Measurements from ENCODE around the gene MBP. TPM values are rescaled to one million over a fixed set of nuclear protein-coding genes. Genes with fewer than 3 reads are reported as not detected.

MBP gene
- total RNA-seq, 1 experiment from 2014 or later: 47.4 TPM

- no peak for DNase-seq
- Histone ChIP-seq H4K20me1 (ENCODE audit: low read length) (no peaks in the 10 kb centered on the region), H3K4me1 (ENCODE audit: insufficient read depth, low read length) (no peaks in the 10 kb centered on the region), H3F3A (ENCODE audit: low read length, unreplicated experiment) (no peaks in the 10 kb centered on the region), H3K9me3 (ENCODE audit: low read length) (no peaks in the 10 kb centered on the region), H3K79me2 (ENCODE audit: low read length) (no peaks in the 10 kb centered on the region), H3K9ac (ENCODE audit: low read length) (no peak overlapping the region), H3K27ac (ENCODE audit: low read length) (no peak overlapping the region), H2AFZ (ENCODE audit: low read length) (no peak overlapping the region), H3K4me3 (ENCODE audit: low read length) (no peak overlapping the region), H3K9me2 (replicated peaks; ENCODE audit: low read length) (no peaks in the 10 kb centered on the region), H3K4me2 (ENCODE audit: low read length) (no peak overlapping the region), H3K36me3 (ENCODE audit: low read depth, low read length) (no peaks in the 10 kb centered on the region), H3K27me3 (ENCODE audit: low read length) (no peaks in the 10 kb centered on the region)
- intact Hi-C loops (cut with micrococcal nuclease): no loop called here
- no peak for ATAC-seq
- POLR2A ChIA-PET (ENCODE audit: unreplicated experiment): no interaction called here
- TF ChIP-seq EZH2phosphoT487 (IDR thresholded peaks at IDR 0.05; ENCODE audit: borderline replicate concordance, low read length) (no peak), EZH2 (IDR thresholded peaks at IDR 0.05; ENCODE audit: low read length, unreplicated experiment) (no peak)
- TF ChIP-seq, protein P1, sequence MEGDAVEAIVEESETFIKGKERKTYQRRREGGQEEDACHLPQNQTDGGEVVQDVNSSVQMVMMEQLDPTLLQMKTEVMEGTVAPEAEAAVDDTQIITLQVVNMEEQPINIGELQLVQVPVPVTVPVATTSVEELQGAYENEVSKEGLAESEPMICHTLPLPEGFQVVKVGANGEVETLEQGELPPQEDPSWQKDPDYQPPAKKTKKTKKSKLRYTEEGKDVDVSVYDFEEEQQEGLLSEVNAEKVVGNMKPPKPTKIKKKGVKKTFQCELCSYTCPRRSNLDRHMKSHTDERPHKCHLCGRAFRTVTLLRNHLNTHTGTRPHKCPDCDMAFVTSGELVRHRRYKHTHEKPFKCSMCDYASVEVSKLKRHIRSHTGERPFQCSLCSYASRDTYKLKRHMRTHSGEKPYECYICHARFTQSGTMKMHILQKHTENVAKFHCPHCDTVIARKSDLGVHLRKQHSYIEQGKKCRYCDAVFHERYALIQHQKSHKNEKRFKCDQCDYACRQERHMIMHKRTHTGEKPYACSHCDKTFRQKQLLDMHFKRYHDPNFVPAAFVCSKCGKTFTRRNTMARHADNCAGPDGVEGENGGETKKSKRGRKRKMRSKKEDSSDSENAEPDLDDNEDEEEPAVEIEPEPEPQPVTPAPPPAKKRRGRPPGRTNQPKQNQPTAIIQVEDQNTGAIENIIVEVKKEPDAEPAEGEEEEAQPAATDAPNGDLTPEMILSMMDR (conservative IDR thresholded peaks at IDR 0.05; ENCODE audit: low read depth, low read length): no peak
- CTCF ChIA-PET: no interaction called here
- BruUV-seq (replicated peaks): no TSS peak
These were observed 155.4 kb downstream of the MBP start for GRCh38 chr18:76977108-76977621.

DNA sequence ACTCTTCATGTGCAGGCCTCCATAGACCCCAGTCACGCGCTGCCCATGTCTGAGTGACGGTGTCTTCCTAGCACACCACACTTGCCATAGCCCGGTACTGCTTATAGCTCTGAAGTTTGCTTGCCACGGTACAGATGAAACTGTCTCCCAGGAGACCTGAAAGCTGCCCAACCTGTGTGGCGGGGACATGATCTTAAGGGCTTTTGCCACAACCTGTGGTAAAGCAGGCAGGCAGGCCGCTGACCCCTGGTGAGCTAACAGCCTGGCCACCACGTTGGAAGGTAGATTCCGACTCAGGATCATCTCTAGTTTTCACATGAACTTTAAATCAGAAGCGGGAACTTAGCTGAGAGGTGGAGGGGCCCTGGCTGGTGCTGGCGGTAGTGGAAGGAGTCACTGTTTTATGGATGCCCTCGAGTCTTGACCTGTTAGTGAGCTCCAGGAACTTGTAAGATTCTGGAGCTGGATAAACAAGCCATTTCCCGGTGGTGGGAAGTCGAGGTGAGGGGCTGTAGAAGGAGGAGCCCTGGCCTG lies 156.9 kb downstream of the MBP start:
- CTCF ChIA-PET: no interaction called here
- no peaks in the 10 kb centered on the region for H3K79me2 ChIP-seq (ENCODE audit: low read length)

DNA sequence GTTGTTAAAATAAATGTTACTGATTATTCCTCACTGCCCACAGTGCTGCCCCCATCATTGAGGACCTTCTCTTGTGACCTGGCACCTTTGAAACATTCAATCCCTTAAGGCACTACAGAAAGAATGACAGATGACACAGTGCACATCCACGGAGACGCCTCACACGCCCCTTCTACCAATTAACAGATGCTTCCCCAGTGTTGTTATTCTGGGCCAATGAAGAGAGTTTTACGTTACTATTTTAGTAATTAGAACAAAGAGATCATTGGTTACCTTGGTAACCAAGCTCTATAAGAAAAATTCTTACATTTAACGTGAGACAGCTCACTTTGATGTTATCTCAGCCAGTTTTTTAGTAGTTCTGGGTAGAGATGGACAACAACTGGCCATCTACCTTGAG lies 158.2 kb downstream of the MBP start:
- Histone ChIP-seq H3F3A (ENCODE audit: low read length, unreplicated experiment) (no peaks in the 10 kb centered on the region), H3K27ac (ENCODE audit: low read length) (no peak overlapping the region), H4K20me1 (ENCODE audit: low read length) (no peaks in the 10 kb centered on the region), H3K36me3 (ENCODE audit: low read depth, low read length) (no peaks in the 10 kb centered on the region), H3K9me3 (ENCODE audit: low read length) (no peaks in the 10 kb centered on the region), H3K9me2 (replicated peaks; ENCODE audit: low read length) (no peaks in the 10 kb centered on the region), H3K4me2 (ENCODE audit: low read length) (no peak overlapping the region), H3K4me1 (ENCODE audit: insufficient read depth, low read length) (no peaks in the 10 kb centered on the region), H3K79me2 (ENCODE audit: low read length) (no peaks in the 10 kb centered on the region), H3K27me3 (ENCODE audit: low read length) (no peaks in the 10 kb centered on the region), H3K4me3 (ENCODE audit: low read length) (no peak overlapping the region), H2AFZ (ENCODE audit: low read length) (no peak overlapping the region), H3K9ac (ENCODE audit: low read length) (no peak overlapping the region)
- POLR2A ChIA-PET (ENCODE audit: unreplicated experiment): no interaction called here
- no peak for TF ChIP-seq EZH2 (IDR thresholded peaks at IDR 0.05; ENCODE audit: low read length, unreplicated experiment)
- TF ChIP-seq EZH2phosphoT487 (IDR thresholded peaks at IDR 0.05; ENCODE audit: borderline replicate concordance, low read length): no peak
- TF ChIP-seq, protein P1 (conservative IDR thresholded peaks at IDR 0.05; ENCODE audit: low read depth, low read length): no peak
- CTCF ChIA-PET: no interaction called here
- DNase-seq (no peak), ATAC-seq (no peak)
- no TSS peak for BruUV-seq (replicated peaks)
- intact Hi-C loops (cut with micrococcal nuclease): no loop called here

More for the DNA sequence above, 156.9 kb downstream of the MBP start:
- no peak for DNase-seq
- no peaks in the 10 kb centered on the region for H3K27me3 ChIP-seq (ENCODE audit: low read length)
- ATAC-seq: no peak
- no peak overlapping the region for H2AFZ ChIP-seq (ENCODE audit: low read length)
- no peaks in the 10 kb centered on the region for H3K4me1 ChIP-seq (ENCODE audit: insufficient read depth, low read length)
- H4K20me1 ChIP-seq (ENCODE audit: low read length): no peaks in the 10 kb centered on the region
- H3K36me3 ChIP-seq (ENCODE audit: low read depth, low read length): no peaks in the 10 kb centered on the region
- no peaks in the 10 kb centered on the region for H3K9me3 ChIP-seq (ENCODE audit: low read length)
- TF ChIP-seq EZH2phosphoT487 (IDR thresholded peaks at IDR 0.05; ENCODE audit: borderline replicate concordance, low read length) (no peak), EZH2 (IDR thresholded peaks at IDR 0.05; ENCODE audit: low read length, unreplicated experiment) (no peak)
- TF ChIP-seq, protein P1 (conservative IDR thresholded peaks at IDR 0.05; ENCODE audit: low read depth, low read length): no peak
- H3K27ac ChIP-seq (ENCODE audit: low read length): no peak overlapping the region
- intact Hi-C loops (cut with micrococcal nuclease): no loop called here
- no peak overlapping the region for H3K9ac ChIP-seq (ENCODE audit: low read length)
- no peak overlapping the region for H3K4me2 ChIP-seq (ENCODE audit: low read length)
- BruUV-seq (replicated peaks): no TSS peak
- POLR2A ChIA-PET (ENCODE audit: unreplicated experiment): no interaction called here
- no peaks in the 10 kb centered on the region for H3K9me2 ChIP-seq (replicated peaks; ENCODE audit: low read length)
- no peaks in the 10 kb centered on the region for H3F3A ChIP-seq (ENCODE audit: low read length, unreplicated experiment)
- no peak overlapping the region for H3K4me3 ChIP-seq (ENCODE audit: low read length)

Data from PC-3 (cell line).